T-helper 2 cell (primary cell): Measurements from ENCODE around the gene TMPRSS3.
A peak's percentile ranks its signal among the peaks of the same experiment; 100 is the strongest.

ENCODE experiments used
- DNase-seq, 5 experiments: peaks; one replicate each; pipeline versions ENCODE4 v3.0.0 to v3.0.0-alpha.2; 2012 to 2022

TMPRSS3 gene

DNA sequence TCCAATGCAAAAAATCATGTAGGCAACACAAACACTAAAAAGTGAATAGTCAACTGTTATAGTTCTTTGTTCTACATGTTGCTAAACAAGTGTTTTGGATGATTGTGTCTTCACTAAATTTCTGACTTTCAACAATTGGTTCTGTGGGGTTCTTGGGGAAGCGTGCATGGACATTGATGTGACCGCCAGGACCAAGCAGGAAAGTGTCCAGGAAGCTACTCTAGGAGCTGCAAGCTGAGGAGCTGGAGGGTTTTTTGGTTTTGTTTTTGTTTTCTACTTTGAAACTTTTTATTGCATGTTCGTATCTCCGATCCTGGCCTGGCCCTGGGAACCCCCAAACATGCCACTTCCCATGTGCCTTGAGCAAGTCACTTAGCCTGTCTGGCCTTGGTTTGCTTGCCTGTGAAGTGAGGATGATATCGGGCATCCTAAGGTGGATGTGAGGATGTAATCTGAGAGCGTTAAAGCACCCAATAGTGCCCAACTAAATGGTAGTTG lies 8.0 kb downstream of the TMPRSS3 start:
- peak in 1 of 5 experiments; percentile 50 for DNase-seq

DNA sequence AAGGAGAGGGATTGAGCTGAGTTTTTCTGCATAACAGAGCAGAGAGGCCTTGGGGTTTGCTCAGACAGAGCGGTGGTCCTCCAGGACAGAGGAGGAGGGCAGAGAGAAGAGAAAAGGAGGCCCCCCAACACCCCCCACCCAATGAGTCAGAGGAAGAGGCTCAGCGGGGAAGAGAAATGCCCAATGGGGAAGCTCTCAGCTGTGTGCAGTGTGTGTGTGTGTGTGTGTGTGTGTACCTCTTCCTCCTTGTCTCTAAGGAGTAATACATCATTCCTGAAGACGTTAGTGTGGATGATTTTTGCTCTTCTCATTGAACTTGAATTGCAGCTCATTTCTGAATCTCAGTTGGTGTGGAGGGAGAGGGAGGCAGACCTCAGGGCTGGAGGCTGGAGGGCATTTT lies 8.7 kb downstream of the TMPRSS3 start:
- DNase-seq, result no peak

DNA sequence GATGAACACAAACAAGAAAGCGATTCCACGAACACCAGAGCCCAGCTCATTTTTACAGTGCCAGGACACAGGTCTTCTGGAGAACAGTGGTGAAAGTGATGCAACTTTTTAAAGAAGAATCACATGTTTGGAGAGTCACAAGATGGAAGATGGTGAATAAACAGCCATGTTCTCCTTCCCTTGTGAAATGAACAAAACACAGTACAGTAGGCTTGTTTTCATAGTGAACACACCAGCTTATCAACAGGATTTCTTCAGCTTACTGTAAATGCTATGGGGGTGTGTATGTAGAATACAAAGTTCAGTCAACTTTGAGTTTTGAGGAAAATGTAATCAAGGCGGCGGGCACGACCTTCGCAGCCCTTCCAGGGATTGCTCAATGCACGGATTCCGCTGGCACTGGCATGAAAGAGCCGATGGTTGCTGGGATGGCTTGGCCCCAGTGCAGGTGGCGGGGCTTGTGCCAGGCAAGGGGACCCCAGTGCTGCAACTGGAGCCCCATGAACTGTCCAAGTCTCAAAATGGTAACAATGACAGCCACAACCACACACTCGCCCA lies 9.7 kb downstream of the TMPRSS3 start:
- DNase-seq, result no peak

DNA sequence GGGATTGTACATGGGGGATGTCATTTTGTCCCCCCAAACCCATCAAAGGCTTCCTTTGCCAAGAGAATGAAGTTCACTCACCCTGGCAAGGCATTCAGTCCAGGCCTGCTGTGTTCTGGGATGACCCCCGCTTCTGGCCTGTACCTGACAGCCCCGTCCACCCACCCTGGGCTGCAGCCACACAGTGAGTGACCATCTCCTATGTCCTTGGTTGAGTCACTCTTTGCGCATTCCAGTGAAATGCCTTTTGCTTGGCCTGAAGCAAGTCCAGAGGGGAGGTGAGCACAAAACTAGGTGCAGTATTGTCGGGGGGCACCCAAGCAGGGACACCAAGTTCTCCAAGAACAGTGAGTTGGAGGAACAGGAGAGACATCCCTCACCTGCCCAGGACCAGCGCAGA lies 10.2 kb downstream of the TMPRSS3 start:
- no peak for DNase-seq

DNA sequence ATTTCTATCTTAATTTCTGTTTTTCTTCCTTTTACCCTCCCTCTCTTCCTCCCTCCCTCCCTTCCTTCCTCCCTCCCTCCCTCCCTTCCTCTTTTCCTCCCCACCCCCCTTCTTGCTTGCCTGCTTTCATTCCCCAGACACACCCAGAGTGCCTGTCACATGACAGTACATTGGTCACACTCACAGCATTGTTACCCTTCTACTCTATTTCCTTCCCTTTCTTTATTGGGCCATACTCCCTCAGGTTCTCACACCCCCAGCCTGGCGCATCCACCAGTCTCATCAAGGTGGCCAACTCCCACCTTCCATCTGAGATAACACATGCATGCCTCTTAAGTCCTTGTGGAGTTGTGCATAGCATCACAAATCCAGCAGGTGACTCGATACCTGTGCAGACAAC lies 10.9 kb downstream of the TMPRSS3 start:
- no peak for DNase-seq

DNA sequence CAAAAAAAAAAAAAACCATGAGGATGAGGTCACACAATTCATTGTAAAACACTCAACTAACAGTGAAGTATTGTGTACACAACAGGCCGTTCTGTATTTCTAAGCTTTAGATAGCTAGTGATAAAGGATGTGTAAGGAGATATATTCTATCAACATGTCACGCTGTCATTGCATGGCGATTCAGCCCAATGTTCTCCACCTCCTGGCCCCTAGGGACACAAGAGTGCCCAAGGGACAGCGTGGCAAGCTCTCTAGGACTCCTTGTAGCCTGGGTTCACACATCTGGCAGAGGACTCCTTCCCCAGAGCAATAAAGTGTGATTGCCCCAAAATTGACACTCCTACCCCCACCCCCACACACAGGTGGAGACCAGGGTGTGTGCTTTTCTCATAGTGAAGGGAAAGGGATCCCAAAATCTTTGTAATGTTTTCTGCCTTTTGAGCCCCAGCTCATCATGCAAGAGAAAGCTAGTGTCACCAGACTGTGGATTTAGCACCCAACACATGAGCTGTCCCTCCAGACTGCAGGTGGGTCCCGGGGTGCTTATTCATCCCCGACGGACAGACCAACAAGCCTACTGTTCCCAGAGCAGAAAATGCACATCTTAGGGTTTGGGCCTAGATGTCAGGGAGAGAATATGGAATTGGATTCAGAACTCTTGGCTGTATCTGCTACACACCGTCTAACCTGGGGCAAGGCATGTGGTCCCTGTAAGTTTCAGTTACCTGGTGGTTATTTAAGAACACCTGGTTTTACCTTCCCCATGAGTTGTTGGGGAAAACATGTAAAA lies 11.5 kb downstream of the TMPRSS3 start:
- no peak for DNase-seq

DNA sequence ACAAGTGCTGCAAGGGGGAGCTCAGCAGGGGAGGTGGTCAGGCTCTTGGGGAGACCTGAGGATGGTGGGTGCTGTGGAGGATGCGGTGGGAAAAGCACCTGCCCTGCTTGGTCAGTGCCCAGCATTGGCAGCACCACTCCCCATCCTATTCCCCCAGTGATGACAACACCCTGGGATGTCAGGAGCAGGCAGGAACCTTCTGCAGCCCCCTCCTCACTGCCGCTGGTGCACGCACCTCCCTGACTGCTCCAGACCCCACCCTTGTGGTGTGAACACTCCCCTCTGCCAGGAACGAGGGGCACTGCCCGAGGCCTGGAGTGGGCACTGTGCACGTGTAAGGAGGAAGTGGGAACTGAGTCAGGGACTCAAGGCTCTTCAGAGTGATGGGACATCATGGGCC lies 12.5 kb downstream of the TMPRSS3 start:
- DNase-seq, result no peak

DNA sequence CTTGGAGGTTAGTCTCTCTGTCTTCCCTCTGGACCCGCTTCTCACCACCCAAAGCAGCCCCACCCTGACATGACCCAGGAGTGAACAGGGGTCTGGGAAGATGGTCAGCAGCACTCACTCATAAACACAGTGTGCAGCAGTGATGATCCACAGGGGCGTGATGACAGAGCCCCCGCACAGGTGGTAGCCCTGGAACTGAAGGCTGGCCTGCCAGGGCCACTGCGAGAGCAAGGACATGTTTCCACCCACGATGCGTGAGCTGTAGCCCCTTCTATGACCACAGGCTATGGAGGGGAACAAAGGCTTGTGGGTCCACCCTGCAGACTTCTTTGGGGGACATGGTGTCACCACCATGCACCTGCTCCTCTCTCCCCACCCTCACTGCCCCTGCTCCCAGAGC lies 12.9 kb downstream of the TMPRSS3 start:
- DNase-seq, result no peak

DNA sequence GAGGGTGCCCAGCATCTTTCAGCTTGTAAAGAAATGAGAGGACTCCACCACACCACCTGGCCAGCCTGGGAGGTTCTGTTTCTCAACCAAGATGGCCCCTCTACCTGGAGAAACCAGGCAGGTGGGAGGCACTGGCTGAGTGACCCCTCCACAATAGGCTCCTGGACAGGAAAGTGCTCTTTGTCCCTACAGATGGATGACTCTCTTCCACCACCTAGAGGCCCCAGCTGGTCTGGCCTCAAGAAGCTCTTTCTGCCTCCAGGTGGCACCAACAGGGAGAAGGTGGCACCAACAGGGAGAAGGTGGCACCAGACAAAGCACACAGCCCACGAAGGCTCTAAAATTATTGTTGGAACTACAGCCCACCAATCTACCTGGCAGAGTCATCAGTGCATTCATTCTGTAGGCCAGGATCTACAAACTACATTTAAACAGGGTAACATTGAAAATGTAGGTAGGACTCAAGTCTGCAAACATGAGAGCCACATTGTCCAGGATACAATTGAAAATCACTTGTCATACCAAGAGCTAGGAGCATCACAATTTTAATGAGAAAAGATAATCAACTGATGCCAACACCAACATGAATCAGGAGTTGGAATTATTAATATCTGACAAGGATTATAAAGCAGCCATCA lies 14.4 kb downstream of the TMPRSS3 start:
- DNase-seq, result peak in 1 of 5 experiments; percentile 78

DNA sequence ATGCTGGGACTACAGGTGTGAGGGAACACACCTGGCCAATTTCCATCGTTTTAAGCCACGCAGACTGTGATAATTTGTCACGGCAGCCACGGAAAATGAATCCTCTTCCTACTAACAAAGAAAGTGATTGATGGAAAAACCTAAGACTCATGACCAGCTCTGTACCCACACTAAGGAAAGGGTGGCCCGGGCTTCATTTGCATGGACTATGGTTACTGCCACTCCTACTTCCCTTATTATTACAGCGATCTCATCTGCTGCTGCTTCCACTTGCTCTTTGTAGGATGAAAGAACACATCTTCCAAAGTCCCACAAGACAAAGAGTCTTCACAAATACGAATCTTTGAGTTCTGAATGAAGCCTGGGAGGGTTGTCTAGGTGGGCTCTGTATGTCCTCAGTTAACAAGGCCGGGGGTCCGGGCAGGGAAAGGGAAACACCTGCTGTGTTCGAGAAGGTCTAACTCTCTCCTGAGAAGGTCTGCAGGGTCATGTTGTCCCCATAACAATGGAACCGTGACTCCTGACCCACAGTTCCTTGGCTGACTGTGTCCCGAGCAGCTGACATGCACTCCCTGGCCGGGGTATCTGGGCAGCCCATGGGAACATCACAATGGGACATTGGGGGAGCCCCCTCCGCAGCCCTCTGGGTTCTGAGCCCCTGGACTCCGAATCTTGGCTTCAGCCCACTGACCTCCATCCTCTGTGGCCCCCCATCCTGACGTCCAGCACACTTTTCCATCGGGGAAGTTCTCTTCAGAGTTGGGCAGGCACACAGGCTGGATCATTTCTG lies 16.2 kb downstream of the TMPRSS3 start:
- DNase-seq, result no peak

DNA sequence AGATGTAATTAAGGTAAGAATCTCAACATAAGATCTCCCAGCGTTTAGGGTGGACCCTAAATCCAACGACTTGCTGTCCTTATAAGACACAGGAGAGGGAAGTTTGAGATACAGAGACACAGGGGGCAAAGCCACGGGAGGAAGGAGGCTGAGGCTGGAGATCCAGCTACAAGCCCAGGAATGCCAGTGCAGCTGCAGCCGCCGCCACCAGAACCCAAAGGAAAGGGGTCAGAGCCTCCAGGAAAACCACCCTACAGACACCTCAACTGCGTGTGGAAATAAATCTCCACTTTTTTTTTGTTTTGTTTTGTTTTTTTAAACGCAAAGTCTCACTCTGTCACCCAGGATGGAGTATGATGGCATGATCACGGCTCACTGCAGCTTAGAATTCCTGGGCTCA lies 17.4 kb downstream of the TMPRSS3 start:
- no peak for DNase-seq

DNA sequence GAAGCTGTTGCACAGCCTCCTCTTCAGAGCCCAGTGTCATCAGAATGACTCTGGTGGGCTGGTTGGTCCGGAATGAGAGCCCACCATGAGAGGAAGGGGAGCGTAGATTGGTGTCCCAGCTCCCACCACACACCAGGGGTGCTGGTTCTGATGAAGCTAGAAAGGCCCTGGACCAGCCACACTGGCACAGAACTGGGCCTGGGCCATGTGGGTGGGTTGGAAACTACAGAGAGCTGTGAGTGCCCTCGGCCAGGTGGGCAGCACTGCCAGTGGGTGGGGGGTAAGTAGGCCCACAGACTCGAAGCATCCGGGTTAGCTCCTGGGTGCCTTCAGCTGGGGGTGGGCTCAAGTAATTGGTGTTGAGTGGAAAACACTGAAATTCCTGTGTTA lies 17.9 kb downstream of the TMPRSS3 start:
- no peak for DNase-seq

DNA sequence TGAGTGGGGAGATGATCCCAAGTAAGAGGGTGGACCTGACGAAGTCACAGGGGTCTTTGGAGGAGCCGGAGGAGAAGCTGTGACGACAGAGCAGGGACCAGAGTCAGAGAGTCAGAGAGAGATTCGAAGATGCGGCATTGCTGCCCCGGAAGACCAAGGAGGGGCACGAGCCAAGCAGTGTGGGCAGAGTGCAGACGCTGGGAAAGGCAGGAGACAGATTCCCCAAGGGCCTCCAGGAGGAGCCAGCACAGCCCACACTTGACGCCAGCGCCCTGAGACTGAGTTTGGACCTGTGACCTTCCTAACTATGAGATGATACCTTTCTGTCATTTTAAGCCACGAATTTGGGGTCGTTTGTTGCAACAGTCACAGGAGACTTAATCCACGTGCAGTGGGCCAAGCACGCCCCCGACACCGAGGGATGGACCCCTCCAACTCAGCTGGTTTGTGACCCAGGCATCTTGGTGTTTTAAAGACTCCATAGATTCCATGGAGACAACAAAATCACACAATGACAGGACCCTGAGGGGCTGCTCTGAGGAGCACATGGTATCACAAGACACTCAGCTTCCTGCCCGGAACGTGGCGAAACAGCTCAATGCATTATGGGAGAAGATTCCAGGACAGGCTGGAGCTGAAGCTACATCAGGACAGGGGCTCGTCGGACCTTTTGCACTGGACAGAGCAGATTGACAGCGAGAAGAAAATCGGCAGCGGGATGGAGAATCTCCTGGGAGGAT lies 18.5 kb downstream of the TMPRSS3 start:
- DNase-seq, result no peak

DNA sequence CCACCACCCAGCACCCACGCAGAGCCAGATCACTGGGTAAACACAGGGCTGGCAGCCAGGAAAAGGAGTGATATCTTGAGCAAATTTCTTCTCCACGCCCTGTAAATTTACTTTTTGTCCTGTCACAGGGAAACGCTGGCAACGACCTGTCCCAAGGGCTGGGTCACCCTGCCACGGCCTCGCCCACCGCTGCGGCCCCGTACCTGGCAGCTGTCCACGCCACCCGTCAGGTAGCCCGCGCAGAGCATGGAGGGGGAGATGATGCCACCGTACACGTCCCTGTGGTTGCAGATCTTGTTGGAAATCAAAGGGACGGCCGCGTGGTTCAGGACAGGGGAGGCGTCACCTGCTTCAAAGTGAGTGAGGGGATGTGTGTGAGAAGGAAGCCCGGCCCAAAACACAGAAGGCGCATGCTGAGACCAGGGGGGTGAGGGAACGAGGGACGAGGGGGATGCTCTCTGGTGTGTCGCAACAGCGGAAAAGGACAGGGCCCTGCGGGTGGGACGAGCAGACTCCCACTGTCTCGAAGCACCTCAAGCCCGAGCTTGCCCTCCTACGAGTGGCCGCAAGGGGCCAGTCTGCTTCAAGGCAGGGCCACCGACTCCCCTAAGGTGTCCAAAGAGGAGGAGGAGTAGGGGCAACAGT lies 19.4 kb downstream of the TMPRSS3 start:
- peak in 1 of 5 experiments; percentile 72 for DNase-seq

DNA sequence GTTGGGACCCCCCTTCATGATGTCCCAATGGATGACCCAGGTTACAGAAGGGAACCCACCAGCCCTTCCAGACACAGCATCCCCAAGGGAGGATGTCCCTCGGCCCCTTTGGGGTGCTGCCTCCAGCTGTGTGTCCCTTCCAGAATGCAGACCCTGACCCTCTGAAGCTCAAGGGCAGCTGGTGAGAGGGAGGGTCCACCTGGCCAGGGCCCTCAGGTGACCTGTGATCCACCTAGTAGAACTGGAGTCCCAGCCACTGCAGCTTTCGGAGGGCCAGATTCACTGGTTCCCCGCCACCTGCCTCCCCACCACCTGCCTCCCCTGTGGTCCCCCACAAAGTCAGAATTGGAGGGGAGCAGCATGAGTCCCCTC lies 19.9 kb downstream of the TMPRSS3 start:
- no peak for DNase-seq

DNA sequence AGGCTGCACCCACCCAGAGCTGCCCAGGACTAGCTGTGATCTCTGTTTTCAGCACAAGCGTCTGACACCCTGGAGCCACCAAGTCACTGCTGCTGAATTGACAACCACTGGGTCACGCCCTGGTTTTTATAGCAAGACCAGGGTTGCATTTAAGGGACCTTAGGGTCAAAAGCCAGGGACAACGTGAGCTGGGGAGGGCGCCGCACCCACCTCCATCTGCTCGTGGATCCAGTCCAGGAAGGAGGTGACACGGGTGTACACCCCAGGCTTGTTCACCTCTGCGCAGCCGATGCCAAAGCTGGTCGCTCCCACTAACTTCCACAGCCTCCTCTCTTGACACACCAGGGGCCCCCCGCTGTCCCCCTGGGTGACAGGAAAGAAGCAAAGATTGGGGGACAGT lies 20.3 kb downstream of the TMPRSS3 start:
- DNase-seq, result no peak

DNA sequence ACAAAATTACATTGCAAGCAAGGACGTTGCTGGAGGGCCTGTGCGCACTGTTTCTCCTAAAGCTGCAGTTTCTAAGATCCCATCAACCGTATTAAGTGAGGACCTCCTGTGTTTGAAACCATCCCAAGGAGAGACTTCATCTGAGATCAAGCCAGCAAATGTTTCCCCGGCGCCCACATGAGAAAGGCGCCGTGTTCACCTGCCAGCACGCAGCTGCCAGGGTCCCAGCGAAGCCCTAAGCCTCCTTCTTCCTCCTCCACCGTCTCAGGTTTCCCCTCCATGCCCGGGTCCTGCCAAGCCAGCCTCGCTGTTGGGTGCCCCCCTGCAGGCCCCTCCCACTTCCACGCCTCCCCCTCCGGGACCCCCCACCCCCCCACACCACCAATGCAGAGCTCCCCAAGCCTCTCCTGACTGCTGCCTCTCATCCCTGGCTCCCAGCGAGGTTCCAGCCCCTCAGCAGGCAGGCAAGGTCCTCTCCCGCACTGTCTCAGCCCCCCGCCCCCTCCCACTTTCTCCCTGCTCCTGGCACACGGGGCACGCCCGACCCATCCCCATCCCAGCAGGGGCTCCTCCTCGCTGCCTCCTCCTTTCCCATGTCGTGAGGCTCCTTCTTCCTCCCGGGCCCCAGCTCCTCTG lies 20.9 kb downstream of the TMPRSS3 start:
- no peak for DNase-seq

DNA sequence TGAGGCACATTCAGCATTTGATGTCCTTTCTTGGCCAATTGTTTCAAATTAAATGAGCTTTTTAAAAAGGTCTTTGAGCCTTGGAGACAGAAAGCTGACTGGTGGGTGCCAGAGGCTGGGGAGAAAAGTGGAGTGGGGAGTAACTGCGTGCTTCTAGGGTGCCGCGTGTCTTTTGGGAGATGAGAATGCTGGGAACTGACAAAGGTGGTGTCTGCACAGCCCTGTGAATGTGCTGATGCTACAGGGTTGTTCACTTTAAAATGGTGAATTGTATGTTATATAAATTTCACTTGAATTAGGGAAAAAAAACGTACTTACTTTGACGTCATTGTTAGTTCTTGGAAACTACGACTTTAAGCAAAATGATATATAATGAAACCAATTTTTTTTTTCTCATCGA lies 21.4 kb downstream of the TMPRSS3 start:
- DNase-seq, result peak in 1 of 5 experiments; percentile 79

DNA sequence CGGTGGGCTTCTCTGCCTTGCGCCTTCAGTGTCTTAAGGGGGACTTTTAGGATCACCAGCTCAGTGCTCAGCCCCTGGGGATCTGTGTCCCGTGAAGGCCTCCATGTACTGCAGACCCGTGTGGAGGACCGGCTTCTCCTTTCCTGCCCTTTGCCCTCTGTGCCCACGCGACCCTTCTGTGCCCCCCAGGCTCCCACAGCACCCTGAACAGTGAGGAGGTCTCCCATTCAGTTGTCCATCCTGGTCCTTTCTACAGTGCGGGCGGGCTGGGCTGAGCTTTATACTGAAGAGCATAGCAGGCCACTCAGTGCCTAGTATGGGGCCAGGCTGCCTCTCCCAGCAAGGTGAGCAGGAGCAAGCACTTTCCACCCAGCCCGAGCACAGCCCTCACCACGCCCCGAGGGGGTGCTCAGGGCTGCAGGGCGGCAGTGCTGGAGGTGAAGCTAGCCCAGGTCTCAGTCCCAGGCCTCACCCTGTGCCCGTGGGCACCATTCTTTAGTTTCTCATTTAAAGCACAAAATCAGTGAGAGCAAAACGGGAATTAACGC lies 21.9 kb downstream of the TMPRSS3 start:
- no peak for DNase-seq

DNA sequence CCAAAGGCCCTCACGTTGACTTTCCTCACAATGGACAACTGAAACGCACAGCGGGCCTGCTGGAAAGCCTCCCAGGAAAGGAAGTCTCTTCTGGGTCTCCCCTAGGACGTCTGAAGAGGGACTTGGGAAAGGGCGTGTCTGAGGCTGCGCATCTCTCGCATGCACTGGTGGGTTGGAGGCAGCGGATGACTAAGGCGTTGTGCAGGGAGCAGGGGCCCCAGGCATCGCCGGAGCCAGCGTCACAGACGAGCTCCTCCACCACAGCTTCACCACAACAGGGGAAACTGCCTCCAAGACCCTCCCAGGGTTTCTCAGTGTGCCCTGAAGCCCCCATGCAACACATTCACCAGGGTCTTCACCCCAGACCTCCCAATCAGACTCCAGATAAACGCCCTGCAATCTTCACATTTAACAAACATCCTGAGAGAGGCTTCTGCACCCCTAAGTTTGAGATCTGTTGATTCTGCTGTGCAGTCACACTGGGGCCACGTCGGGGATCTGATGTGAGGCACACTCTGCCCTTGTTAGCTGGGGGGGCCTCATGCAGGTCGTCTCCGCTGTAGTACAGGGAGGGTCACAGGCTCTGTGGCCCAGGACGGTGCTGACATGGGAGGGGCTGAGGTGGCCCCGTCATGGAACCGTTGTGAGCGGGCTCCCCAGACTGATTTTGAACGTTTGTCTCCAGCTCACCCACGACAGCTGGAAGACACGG lies 22.5 kb downstream of the TMPRSS3 start:
- peak in 1 of 5 experiments; percentile 51 for DNase-seq
